ENCODE results near the gene VPS13C. TPM values are rescaled to one million over a fixed set of nuclear protein-coding genes. Genes with fewer than 3 reads are reported as not detected.

VPS13C gene
- total RNA-seq, 1 donor, result 117 TPM

GRCh38 chr15:61890106-61890505 lies 170.1 kb downstream of the VPS13C start:
- Histone ChIP-seq H2AFZ (ENCODE audit: low read length) (no peak overlapping the region), H3K79me2 (ENCODE audit: insufficient read depth, low read length) (no peaks in the 10 kb centered on the region), H3K4me1 (ENCODE audit: insufficient read depth, low read length) (no peaks in the 10 kb centered on the region), H3K4me3 (ENCODE audit: insufficient read depth, low read length) (no peak overlapping the region), H3K36me3 (ENCODE audit: insufficient read depth, low read length) (peaks cover 4% of the 10 kb centered on the region), H3K4me2 (ENCODE audit: insufficient read depth, low read length) (no peak overlapping the region), H3K27me3 (ENCODE audit: insufficient read depth, low read length) (no peaks in the 10 kb centered on the region), H4K20me1 (ENCODE audit: insufficient read depth, low read length) (no peaks in the 10 kb centered on the region), H3K9me3 (ENCODE audit: low read depth, low read length) (no peaks in the 10 kb centered on the region), H3K27ac (ENCODE audit: low read depth, low read length) (no peak overlapping the region)
- no peak for DNase-seq (ENCODE audit: insufficient read length, low spot score, missing footprints)
- TF ChIP-seq CTCF (IDR thresholded peaks at IDR 0.05; ENCODE audit: extremely low read depth, low read depth, low read length), result no peak

DNA sequence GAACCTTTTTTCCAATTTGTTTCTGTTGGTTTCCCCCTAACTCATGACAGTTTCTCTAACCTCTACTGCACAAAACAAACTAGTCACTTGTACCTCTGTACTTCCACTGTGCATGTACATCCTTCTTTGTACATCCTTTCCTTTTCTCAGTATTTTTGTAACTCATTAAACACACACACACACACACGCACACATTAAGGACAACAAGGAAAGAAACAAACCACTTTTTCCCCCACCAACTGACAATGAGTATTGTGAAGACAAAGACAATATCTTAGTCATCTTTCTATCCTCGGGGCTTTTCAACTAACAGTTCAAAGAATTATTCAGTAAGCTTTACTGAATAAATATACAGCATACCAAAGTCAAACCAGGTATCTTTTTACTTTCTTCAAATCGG lies 170.5 kb downstream of the VPS13C start:
- no peaks in the 10 kb centered on the region for H3K4me1 ChIP-seq (ENCODE audit: insufficient read depth, low read length)
- no peaks in the 10 kb centered on the region for H3K9me3 ChIP-seq (ENCODE audit: low read depth, low read length)
- H3K27ac ChIP-seq (ENCODE audit: low read depth, low read length), result no peak overlapping the region

DNA sequence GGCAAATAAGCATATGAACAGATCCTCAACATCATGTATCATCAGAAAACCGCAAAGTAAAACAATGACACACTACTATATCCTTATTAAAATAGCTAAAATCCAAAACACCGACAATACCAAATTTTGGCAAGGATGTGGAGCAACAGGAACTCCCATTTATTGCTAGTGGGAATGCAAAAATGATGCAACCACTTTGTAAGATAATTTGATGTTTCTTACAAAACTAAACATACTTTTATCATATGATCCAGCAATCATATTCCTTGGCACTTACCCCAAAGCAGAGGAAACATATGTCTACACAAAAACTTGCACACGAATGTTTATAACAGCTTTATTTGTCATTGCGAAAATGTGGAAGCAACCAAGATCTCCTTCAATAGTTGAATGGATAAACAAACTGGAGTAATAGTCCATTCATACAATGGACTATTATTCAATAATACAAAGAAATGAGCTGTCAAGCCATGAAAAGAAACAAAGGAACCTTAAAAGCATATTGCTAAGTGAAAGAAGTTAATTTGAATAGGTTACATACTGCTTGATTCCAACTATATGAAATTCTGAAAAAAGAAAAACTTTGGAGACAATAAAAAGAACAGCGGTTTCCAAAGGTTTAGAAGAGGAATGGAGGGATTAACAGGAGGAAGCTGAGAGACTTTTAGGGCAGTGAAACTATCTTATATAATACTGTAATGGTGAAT lies 172.0 kb downstream of the VPS13C start:
- H3K36me3 ChIP-seq (ENCODE audit: insufficient read depth, low read length), result peaks cover 4% of the 10 kb centered on the region
- no peak for DNase-seq (ENCODE audit: insufficient read length, low spot score, missing footprints)

More for the DNA sequence above, 170.5 kb downstream of the VPS13C start:
- no peak for DNase-seq (ENCODE audit: insufficient read length, low spot score, missing footprints)
- TF ChIP-seq CTCF (IDR thresholded peaks at IDR 0.05; ENCODE audit: extremely low read depth, low read depth, low read length), result no peak
- no peak overlapping the region for H2AFZ ChIP-seq (ENCODE audit: low read length)
- H3K4me3 ChIP-seq (ENCODE audit: insufficient read depth, low read length), result no peak overlapping the region
- H3K36me3 ChIP-seq (ENCODE audit: insufficient read depth, low read length), result peaks cover 4% of the 10 kb centered on the region
- H3K4me2 ChIP-seq (ENCODE audit: insufficient read depth, low read length), result no peak overlapping the region
- H3K79me2 ChIP-seq (ENCODE audit: insufficient read depth, low read length), result no peaks in the 10 kb centered on the region
- no peaks in the 10 kb centered on the region for H4K20me1 ChIP-seq (ENCODE audit: insufficient read depth, low read length)
- H3K27me3 ChIP-seq (ENCODE audit: insufficient read depth, low read length), result no peaks in the 10 kb centered on the region

More for the DNA sequence above, 172.0 kb downstream of the VPS13C start:
- H3K9me3 ChIP-seq (ENCODE audit: low read depth, low read length), result no peaks in the 10 kb centered on the region
- H3K4me2 ChIP-seq (ENCODE audit: insufficient read depth, low read length), result no peak overlapping the region
- H4K20me1 ChIP-seq (ENCODE audit: insufficient read depth, low read length), result no peaks in the 10 kb centered on the region
- H3K4me1 ChIP-seq (ENCODE audit: insufficient read depth, low read length), result no peaks in the 10 kb centered on the region
- no peak overlapping the region for H3K27ac ChIP-seq (ENCODE audit: low read depth, low read length)
- no peaks in the 10 kb centered on the region for H3K27me3 ChIP-seq (ENCODE audit: insufficient read depth, low read length)
- no peak for TF ChIP-seq CTCF (IDR thresholded peaks at IDR 0.05; ENCODE audit: extremely low read depth, low read depth, low read length)
- H2AFZ ChIP-seq (ENCODE audit: low read length), result no peak overlapping the region
- no peak overlapping the region for H3K4me3 ChIP-seq (ENCODE audit: insufficient read depth, low read length)
- no peaks in the 10 kb centered on the region for H3K79me2 ChIP-seq (ENCODE audit: insufficient read depth, low read length)
